ENCODE data around the gene ALOX15. TPM values are rescaled to one million over a fixed set of nuclear protein-coding genes. Genes with fewer than 3 reads are reported as not detected.
"Not testable (repeated sequence)": the region's sequence is repeated elsewhere in the genome, so short reads cannot be mapped to it uniquely, and the experiment has no call there.

Gene ALOX15
- total RNA-seq, 1 experiment from 2014 or later = 1.8 TPM

GRCh38 chr17:4605826-4606225 is 35.7 kb downstream of the ALOX15 start:
- Histone ChIP-seq H3K4me2 (no peak overlapping the region), H3K79me2 (ENCODE audit: low read depth) (no peaks in the 10 kb centered on the region), H3K27ac (no peak overlapping the region), H3K36me3 (ENCODE audit: low read depth) (no peaks in the 10 kb centered on the region), H3K9me3 (ENCODE audit: insufficient read depth, low read depth) (no peaks in the 10 kb centered on the region), H3K27me3 (ENCODE audit: insufficient read depth, low read depth) (peaks cover 35% of the 10 kb centered on the region), H2AFZ (no peak overlapping the region), H4K20me1 (ENCODE audit: insufficient read depth) (no peaks in the 10 kb centered on the region), H3K9me2 (ENCODE audit: insufficient read depth) (no peaks in the 10 kb centered on the region), H3K4me1 (replicated peaks; ENCODE audit: insufficient read depth) (no peaks in the 10 kb centered on the region), H3K4me3 (no peak overlapping the region), H3F3A (ENCODE audit: insufficient read depth, low read depth) (no peaks in the 10 kb centered on the region)
- no TSS peak for BruUV-seq (replicated peaks)
- DNase-seq = no peak
- intact Hi-C loops (cut with micrococcal nuclease; ENCODE audit: unreplicated experiment) = no loop called here
- POLR2A ChIA-PET (ENCODE audit: unreplicated experiment) = no interaction called here
- CTCF ChIA-PET = no interaction called here
- TF ChIP-seq CTCF (conservative IDR thresholded peaks at IDR 0.05) = no peak
- TF ChIP-seq EZH2 (IDR thresholded peaks at IDR 0.05; ENCODE audit: low read depth) = no peak

- CTCF ChIA-PET; BruUV-seq (replicated peaks): not testable (repeated sequence)
Observed at GRCh38 chr17:4604736-4605135, 36.7 kb downstream of the ALOX15 start.

GRCh38 chr17:4604111-4604644 is 37.3 kb downstream of the ALOX15 start:
- no peak overlapping the region for H3K4me2 ChIP-seq
- CTCF ChIA-PET = no interaction called here
- no peak for DNase-seq

More at GRCh38 chr17:4604736-4605135, 36.7 kb downstream of the ALOX15 start:
- intact Hi-C loops (cut with micrococcal nuclease; ENCODE audit: unreplicated experiment); H3K4me2 ChIP-seq; DNase-seq; POLR2A ChIA-PET (ENCODE audit: unreplicated experiment); H2AFZ ChIP-seq; H3K9me2 ChIP-seq (ENCODE audit: insufficient read depth); H3K4me3 ChIP-seq; H3K79me2 ChIP-seq (ENCODE audit: low read depth); H3K9me3 ChIP-seq (ENCODE audit: insufficient read depth, low read depth); H4K20me1 ChIP-seq (ENCODE audit: insufficient read depth); H3K4me1 ChIP-seq (replicated peaks; ENCODE audit: insufficient read depth); H3F3A ChIP-seq (ENCODE audit: insufficient read depth, low read depth); H3K27ac ChIP-seq; H3K36me3 ChIP-seq (ENCODE audit: low read depth): not testable (repeated sequence)
- H3K27me3 ChIP-seq (ENCODE audit: insufficient read depth, low read depth) = peaks cover 27% of the 10 kb centered on the region

More at GRCh38 chr17:4604111-4604644, 37.3 kb downstream of the ALOX15 start:
- Histone ChIP-seq H3K4me1 (replicated peaks; ENCODE audit: insufficient read depth) (peaks cover 15% of the 10 kb centered on the region), H3K79me2 (ENCODE audit: low read depth) (no peaks in the 10 kb centered on the region), H3K27me3 (ENCODE audit: insufficient read depth, low read depth) (peaks cover 25% of the 10 kb centered on the region), H3F3A (ENCODE audit: insufficient read depth, low read depth) (peaks cover 9% of the 10 kb centered on the region; the same call in 1 of the 2 replicates), H3K36me3 (ENCODE audit: low read depth) (no peaks in the 10 kb centered on the region), H4K20me1 (ENCODE audit: insufficient read depth) (no peaks in the 10 kb centered on the region), H3K4me3 (no peak overlapping the region), H3K9me2 (ENCODE audit: insufficient read depth) (no peaks in the 10 kb centered on the region), H3K9me3 (ENCODE audit: insufficient read depth, low read depth) (no peaks in the 10 kb centered on the region), H3K27ac (no peak overlapping the region), H2AFZ (no peak overlapping the region)
- no TSS peak for BruUV-seq (replicated peaks)
- intact Hi-C loops (cut with micrococcal nuclease; ENCODE audit: unreplicated experiment) = no loop called here
- POLR2A ChIA-PET (ENCODE audit: unreplicated experiment) = no interaction called here
- TF ChIP-seq EZH2 (IDR thresholded peaks at IDR 0.05; ENCODE audit: low read depth) (no peak), CTCF (conservative IDR thresholded peaks at IDR 0.05) (no peak)

Data from PC-9 (cell line).